DLD1 (cell line): Measurements from ENCODE around the gene M1AP.

Experiments used
- in situ Hi-C: cut with HindIII; loops from 2 replicates; pipeline ENCODE4 v1.10.0; 2017; ENCODE audit warnings: low sequenced_read_pairs

Gene M1AP

DNA sequence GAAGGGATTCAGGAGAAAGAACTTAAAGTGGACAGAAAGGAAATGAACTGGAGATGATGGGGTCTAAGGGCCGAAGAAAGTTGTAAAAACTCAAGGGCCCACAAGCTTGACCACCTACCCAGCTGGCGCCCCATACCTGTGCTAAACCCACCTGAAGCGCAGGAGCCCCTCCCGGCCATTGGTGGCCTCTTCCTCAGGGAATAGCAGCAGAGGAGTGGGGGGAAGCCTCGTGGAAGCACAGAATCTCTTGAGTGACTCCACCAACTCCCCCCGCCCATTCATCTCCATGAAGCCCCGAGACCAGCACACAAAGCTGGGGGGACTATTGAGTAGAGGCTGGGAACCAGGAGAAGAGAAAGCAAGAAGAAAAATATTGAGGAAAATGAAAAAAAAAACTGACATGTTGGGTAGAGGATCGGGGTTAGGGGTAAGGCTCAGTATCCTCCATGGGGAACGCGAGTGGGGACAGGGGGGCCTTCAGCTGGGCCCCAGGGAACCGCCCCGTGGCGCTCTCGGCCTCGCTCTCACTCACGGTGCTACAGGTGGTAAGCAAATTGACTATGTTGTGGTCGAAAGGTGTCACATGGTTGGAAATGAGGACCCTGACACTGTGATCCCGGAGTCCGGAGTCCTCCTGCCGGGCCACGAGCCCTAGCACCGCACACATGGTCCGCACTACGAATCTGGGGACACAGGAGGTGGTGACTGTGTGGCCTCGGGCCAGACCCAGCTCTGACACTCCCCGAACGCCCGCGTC lies 119.4 kb downstream of the M1AP start:
- in situ Hi-C loops, result no loop called here

DNA sequence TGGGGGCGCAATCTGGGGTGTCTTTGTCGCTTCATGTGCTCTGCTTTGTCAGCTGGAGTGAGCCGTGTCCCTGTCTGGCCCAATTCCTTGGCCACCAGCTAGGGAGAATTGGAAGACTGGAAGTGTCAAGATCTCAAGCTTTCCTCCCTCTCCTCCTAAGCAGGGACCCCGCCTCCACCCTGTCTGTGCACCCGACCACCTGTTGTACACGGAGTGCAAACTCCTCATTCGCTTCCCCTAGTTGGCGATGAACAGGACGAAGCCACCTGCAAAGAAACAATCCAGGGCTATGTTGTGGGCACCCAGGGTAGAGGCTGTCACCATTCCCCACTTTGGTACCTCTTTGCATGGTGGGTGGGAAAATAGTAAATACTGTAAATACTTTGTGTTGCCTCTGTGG lies 120.4 kb downstream of the M1AP start:
- in situ Hi-C loops, result no loop called here

DNA sequence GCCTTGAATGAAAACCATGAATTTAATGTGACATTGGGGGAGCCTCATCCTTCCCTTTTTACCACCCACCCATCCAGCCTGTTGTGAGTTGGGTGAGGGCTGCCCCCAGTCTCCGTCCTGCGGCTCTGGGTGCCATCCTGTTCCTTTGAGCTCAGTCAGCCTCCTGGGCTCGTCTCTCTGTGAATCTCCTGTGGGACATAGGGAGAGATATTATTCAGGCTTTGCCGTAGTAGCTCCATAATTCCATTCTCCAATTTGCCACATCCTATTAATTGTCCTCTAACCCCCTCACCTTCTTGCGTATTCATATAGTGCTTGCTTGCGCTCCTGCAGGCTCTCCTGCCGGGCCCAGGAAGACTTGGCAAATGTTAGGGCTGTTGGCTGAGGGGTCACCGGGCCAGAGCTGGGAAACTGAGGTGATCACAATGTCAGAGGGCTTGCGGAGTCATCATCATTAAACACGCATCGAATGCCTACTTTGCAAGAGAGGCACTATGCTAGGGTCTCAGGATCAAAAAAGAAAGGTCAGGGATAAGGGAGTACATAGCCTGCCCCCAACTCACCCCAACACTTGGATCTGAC lies 121.4 kb downstream of the M1AP start:
- in situ Hi-C loops, result no loop called here

DNA sequence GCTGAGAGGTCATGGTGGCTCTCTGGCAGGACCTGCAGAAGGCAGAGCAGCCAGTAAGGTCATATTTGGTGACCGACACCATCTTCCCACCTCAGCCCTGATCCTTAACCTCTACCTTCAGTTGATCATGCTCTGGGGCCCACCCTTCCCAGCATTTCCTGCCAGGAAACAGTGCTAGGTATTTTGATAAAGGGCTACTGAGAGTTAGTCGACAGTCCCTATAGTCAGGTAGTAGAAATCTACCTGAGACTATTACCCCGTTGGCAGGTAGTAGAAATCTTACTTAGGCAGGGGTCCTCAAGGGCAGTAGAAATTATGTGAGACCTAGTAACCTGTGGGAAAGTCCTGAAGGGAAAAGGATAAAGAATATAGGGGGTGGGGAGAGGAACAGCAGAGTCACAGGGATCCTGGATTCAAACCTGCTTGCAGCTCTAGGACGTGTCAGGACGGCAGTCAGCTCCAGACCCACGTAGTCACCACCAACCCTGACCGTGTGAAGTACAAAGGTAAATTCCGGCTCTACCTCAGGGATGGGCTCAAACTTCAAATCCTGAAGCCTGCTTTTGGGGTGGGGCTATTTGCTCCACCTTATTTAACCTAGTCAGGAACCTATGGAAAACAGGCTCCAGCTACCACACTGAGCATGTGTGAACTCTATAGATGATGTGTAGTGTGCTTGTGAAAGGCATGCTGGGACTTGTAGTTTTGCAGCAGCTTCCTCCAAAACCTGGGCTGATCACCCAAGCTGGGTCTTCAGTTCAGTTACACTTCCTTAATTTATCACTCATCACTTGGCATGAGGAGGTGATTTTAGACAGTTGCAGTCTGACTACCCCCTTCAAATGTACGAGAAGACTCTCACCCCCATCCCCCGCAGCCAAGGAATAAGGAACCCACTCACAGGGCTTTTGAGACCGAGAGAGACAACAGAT lies 122.1 kb downstream of the M1AP start, which contains the start of gene DQX1:
DQX1 (minus strand) TSS at position 515 of the 932 bp plus-strand sequence; CDS start at position 13, 502 bp downstream.
- in situ Hi-C loops, result no loop called here

DNA sequence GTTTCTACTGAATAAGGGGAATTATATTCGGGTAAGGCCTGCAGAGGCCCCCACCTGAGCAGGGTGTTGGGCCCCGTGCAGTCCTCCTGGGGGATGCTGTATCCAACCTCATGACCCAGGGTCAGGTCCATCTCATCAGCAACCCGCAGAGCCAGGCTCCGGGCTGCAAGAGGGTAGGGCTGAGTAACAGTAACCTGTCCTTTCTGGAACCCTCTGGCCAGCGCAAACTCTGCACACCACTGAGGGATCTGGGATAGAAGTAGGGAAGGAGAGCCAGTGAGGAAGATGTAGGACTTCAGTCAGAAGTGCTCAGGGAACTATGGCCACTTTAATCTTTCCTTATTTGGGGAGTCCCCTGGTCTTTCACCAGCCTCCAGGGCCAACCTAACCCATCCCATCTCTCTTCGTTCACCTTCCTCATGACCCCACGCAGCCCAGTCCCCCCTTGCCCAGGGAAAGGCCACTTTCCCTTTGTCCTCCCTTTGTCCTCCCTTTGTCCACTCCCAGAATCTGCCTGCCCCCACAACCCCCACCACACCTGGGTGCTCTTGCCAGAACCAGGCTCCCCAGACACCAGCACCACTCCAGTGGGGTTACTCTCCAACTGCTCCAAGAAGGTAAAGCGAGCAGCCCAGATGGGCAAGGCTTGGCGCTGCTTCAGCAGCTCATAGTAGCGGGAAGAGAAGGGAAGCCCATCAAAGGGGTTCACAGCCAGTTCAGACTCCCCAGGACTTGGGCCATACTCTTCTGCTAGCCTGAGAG lies 123.0 kb downstream of the M1AP start:
- in situ Hi-C loops, result no loop called here

DNA sequence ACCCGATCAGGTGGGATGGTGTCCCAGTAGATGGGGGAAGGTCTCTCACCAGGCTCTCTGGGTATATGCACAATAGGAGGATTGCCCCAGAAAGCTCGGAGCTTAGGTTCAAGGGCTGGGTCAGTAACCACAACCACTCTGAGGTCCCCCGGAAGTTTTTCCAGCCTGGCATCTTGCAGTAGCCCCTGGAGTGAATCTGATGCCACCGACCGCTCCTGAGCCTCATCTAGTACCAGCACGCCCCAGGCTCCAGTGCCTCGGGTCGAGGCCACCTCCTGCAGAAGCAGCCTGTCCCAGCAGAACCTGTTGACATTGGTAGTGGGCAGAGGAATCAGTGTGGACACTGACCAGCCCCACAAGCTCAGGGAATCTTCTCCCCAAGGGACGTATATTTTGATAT lies 124.1 kb downstream of the M1AP start:
- in situ Hi-C loops, result no loop called here

DNA sequence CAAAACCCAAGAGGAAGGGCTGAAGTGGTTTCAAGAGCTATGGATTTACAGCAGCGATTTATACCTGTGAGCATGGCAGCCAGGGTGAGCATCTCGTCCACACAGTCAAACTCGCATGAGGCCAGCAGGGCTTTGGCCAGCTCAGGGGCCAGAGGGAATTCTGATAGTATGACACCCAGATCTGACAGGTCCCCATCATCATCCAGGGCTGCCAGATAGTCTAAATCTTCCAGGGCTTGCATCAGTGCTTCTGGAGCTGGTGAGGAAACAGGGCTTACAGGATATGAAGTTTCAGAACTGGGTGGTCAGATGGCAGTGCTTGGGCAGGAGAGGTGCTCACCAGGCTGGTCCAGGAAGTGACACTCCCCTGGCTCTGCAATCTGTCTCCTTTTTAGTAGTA lies 125.6 kb downstream of the M1AP start:
- in situ Hi-C loops, result no loop called here

DNA sequence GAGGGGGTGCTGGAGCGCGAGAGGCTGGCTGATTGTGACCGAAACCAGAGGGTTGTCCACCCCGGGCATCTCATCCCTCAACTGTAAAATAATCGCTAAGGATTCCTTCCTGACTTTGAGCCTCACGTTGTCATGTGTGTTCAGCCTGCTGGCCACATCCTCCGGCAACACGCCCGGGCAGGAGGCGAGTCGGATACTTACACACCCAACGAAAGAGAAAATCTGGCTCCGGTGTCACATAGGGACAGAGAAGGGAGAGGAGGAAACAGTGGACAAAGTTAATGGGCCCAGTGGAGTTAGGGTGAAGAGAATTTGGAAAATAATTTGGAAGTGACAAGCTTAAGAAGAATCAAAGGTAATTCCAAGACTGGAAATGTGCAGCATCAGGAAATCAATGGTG lies 131.5 kb downstream of the M1AP start:
- in situ Hi-C loops, result no loop called here

DNA sequence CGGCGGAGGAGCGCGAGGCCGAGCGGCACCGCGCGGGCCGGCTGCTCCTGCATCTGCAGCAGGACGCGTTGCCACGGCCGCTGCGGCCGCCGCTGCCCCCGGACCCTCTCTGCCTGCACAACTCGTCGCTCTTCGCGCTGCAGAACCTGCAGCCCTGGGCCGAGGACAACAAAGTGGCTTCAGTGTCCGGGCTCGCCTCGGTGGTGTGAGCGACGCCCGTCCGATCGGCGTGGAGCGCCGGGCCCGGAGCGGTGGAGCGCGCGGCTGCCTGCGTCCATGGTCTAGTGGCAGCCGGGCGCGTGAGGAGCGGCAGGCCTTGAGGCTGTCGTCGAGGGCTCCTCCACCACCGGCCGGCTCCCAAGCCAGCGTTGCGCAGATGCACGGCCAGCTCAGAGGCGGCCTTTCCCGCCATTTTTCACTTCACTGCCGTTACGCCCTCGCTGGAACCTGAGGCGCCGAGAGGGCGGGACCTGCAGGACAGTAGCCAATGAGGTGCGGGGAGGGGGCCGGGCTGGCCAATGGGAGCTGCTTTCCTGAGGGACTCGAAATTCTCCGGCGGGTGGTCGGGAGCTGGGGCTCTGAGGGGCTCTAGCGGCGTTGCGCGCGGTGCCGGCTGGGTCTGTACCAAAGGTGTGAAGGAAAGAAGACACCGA lies 132.0 kb downstream of the M1AP start:
- in situ Hi-C loops, result no loop called here

DNA sequence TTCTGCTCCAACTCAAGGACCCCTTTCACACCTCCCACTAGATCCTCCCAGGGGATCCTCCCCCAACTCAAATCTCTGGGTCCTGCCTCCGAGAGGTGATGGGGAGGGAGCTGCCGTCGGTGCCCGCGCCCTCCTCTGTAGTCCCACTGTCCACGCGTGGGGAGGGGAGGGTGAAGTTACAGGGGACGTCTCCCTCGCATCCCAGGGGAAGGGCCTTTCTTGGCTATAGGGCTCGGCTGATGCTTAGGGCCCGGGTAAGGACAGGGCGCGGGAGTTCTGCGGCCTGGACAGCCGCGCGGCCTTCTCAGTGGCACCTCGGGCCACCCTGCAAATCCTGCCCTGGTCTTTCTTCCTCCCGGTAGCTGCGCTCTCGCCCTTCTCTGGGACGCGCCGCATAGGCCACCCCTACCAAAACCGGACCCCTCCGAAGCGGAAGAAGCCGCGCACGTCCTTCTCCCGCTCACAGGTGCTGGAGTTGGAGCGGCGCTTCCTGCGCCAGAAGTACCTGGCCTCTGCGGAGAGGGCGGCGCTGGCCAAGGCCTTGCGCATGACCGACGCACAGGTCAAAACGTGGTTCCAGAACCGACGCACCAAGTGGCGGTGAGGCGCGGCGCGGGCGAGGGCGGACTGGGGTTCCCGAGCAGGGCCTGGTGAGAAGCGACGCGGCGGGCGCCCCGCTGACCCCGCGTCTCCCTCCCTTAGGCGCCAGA lies 132.7 kb downstream of the M1AP start:
- in situ Hi-C loops, result no loop called here

DNA sequence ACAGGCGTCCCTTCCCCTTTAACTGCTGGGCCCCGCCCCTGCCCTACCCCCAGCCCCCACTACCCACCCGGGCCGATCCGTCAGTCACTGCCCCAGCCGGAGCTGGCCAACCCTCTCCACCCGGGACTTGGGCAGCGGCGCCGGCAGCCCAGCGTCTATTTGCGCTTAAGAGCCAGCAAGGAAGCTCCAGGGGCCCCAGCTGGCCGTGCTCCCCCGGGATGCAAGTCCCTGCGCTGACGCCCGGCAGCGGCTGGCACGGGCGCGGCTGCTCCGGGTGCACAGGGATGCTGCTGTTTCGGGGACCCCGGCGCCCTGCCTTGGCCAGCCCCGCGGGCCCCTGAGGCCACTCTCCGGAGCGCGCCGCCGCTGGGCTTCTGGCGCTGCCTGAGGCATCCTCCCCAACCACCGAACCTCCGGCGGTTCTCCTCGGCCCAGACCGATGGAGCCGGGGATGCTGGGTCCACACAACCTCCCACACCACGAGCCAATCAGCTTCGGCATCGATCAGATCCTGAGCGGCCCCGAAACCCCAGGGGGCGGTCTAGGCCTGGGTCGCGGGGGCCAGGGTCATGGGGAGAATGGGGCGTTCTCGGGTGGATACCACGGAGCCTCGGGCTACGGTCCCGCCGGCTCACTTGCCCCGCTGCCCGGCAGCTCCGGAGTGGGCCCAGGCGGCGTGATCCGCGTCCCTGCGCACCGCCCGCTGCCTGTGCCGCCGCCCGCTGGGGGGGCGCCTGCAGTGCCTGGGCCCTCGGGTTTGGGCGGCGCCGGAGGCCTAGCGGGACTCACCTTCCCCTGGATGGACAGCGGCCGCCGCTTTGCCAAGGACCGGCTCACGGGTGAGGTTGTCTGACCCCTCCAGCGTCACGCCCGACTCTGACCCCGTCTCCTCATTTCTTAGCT lies 133.5 kb downstream of the M1AP start, which contains the start of gene TLX2:
TLX2 (plus strand) TSS at position 83 of the 903 bp plus-strand sequence; CDS start at position 440, 357 bp downstream.
- in situ Hi-C loops, result no loop called here

DNA sequence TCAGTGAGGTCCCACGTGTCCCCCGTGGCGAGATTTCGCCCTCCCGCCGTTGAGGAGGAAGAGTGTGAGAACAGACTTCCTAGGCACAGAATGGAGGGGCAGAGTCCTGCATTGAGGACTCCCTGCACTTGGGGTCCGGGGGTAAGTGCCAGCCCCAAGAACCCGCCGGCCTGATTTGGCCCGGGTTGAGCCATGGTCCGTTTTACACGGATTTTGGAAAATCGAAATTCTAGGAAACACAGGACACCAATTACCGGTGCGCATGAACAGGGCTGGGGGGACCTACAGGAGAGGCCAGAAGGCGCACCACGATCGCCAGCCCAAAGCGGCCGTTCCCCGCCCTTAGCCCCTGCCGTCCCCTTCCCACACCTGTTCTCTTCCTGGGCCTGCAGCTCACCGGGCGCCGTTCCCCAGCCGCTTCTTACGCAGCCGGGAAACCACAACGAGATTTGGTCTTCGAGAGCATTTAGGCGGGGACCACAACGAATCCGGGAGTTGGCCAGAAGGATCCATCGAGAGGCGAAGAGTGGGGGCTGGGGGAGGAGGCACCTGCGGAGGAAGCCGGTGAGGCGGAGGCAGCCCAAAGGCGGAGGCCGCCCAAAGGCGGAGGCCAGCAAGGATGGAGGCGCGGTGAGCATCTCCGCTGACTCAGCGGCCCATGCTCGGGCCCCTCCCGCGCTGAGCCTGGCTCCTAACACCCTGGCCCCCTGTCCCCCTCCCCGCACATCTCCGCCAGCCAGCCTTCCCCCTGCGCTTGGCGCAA lies 134.3 kb downstream of the M1AP start:
- in situ Hi-C loops, result no loop called here

DNA sequence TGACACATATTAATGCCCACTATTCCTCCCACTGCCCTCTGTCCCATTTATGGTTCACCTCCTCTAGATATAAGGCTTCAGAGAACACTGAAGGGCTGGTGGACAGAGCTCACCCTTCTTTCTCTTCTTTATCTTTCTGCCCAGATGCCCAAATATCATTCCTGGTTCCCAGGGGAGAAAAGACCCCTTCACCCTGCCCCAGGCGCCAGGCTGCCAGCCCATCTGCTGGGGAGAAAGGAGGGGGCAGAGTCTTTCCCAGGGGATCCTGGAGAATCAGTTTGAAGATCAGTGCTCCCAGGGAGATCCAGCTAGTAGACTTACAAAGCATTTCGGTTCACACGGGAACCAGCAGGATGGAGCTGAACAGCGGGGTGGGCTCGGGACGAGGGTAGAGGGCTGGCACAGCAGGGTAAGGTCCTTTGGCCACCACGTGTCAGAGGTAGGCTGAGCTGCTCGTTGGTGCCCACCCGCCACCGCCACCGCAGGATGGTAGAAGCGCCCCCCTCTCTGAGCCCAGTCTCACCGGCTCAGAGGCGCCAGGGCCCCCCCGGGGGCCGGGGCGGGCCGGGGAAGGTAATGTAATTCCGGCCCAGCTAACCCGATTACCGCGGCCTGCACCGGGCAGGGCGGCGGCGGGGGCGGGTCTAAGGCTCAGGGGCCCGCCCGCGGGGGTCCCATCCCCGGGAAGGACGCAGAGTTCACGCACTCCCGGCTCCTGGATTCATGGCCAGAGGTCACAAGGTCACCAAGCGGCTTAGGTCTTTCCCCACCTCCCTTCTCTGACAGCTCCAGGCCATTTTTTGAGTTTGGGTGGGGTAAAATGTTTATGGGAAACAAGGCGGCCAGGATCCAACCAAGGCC lies 135.2 kb downstream of the M1AP start:
- in situ Hi-C loops, result no loop called here

DNA sequence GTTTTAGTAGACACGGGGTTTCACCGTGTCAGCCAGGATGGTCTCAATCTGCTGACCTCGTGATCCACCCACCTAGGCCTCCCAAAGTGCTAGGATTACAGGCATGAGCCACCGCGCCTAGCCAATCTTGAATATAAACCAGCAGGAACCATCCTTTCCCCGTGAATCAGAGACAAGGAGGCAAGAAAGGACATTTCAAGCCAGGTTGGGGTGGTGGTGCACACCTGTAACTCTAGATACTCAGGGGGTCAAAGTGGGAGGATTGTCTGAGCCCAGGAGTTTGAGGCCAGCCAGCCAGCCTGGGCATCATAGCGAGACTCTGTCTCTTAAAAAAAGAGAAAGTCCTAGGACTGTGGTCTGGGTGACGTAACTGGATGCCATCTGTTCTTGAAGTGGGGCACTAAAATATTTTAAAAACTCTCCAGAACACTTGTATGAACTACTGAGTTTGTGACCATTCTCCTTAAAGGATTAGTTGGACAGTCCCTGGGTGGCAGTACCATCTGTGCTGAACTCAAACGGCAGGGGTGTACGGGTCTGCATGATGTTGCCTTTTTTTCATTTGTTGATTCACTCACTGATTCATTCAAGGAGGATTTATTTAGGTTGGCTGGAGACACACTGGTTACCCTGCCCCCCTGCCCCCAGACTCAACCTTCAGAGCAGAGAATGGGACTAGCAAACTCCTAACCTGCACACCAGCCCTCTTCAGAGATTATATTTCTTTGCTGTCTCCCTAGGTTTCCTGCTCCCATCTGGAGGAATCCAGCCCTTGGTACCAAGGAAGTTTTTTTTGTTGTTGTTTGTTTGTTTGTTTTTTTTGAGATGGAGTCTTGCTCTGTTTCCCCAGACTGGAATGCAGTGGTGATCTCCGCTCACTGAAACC lies 136.8 kb downstream of the M1AP start:
- in situ Hi-C loops, result no loop called here

DNA sequence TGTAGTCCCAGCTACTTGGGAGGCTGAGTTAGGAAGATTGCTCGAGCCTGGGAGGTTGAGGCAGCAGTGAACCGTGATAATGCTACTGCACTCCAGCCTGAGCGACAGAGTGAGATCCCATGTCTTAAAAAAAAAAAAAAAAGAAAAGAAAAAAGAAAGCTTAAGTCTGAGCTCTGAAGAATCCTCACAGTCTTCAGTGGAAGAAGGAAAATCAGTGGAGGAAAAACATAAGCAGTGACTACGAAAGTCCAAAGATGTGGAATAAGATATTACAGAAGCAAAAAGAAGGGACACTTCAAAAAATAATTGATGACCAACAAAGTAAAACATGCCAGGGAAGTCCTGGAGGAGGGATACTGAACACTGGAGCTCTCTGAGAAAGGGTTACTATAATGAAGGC lies 137.9 kb downstream of the M1AP start:
- in situ Hi-C loops, result no loop called here

DNA sequence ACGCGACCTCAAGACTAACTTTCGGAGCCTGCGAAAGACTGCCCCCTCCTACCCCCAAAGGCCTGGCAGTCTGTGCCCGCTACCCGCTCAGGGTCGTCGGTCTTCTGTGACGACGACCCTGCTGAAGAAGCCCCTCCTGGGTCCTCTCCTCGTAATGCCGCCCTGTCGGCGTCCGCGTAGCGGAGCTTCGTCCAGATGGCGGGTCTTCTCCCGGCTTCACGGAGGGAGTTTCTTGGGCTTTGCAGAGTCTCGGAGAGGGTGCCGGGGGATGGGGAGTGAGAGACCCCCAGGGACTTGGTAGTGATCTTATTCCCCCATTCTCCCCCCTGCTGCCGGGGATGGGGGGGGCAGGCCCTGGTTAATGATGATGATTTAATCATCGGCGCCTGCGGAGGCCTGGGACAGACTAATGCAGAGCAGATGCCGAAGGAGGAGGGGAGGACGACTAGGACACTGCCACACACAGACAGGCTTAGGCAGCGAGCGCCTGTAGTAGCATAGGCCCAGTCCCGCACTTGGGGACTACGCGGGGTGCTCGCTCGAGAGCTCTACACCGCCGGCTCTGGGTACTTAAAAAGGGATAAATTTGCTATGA lies 140.1 kb downstream of the M1AP start:
- in situ Hi-C loops, result no loop called here
